Stimulated activated CD4-positive, alpha-beta T cell treated with anti-CD3 and anti-CD28 coated beads, TNF-alpha, amount 100 ng/mL, for 4 hours (primary cell): ENCODE measurements around the gene ANKS1A.

Experiments
- DNase-seq, 3 experiments: peaks; one replicate each; pipeline ENCODE4 v3.0.0-alpha.2; 2020; ENCODE audit warnings: low read depth in 3 of 3

Gene ANKS1A

GRCh38 chr6:35084511-35085203 lies 195.6 kb downstream of the ANKS1A start:
- no peak for DNase-seq

GRCh38 chr6:35085359-35086281 lies 196.6 kb downstream of the ANKS1A start:
- no peak for DNase-seq

GRCh38 chr6:35086282-35086632 lies 197.2 kb downstream of the ANKS1A start:
- no peak for DNase-seq

GRCh38 chr6:35086636-35087360 lies 197.7 kb downstream of the ANKS1A start:
- DNase-seq = no peak

- no peak for DNase-seq
Observed at GRCh38 chr6:35087361-35088280, 198.6 kb downstream of the ANKS1A start.

GRCh38 chr6:35088281-35089215 lies 199.5 kb downstream of the ANKS1A start:
- DNase-seq = no peak

GRCh38 chr6:35089216-35089934 lies 200.3 kb downstream of the ANKS1A start:
- no peak for DNase-seq

GRCh38 chr6:35089935-35090505 lies 201.0 kb downstream of the ANKS1A start:
- DNase-seq = no peak

GRCh38 chr6:35090734-35091133 lies 201.7 kb downstream of the ANKS1A start:
- no peak for DNase-seq

GRCh38 chr6:35091346-35092083 lies 202.5 kb downstream of the ANKS1A start:
- DNase-seq = no peak

- DNase-seq = no peak
Observed at GRCh38 chr6:35092362-35093117, 203.5 kb downstream of the ANKS1A start.

GRCh38 chr6:35093118-35093445 lies 204.0 kb downstream of the ANKS1A start:
- no peak for DNase-seq

GRCh38 chr6:35093783-35094182 lies 204.7 kb downstream of the ANKS1A start:
- no peak for DNase-seq

GRCh38 chr6:35094183-35094582 lies 205.1 kb downstream of the ANKS1A start:
- DNase-seq = no peak

GRCh38 chr6:35096129-35096862 lies 207.2 kb downstream of the ANKS1A start:
- no peak for DNase-seq

GRCh38 chr6:35099116-35099515 lies 210.1 kb downstream of the ANKS1A start:
- DNase-seq = no peak

GRCh38 chr6:35105078-35105477 lies 216.0 kb downstream of the ANKS1A start:
- no peak for DNase-seq
